ENCODE results near the gene ARID3C.

DNA sequence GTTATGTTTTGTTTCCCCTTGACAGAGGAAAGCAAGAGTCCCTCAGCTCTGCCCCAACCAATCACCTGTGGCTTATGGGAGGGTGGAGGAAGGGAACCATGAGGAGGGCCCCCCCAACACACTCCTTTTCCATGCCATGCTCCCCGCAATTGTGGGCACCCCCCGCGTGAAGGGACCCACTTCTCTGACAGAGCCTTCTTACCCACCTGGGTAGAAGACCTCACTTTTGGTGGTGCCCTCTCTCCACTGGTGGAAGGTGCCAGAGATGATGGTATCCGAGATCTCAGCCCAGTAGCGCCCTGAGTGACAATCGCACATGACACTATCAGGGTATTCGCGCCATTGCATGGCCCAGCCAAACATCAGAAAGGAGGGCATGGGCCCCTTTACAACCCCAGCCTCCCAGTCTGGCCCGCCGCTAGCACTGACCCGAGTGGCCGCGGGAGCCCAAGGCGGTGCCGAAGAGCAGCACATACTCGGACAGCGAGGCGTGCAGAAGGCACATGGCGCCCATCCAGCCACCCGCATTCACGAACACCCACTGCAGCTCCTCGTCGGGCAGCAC, 8.0 kb upstream of the ARID3C start:
- TF ChIP-seq POLR2A (IDR thresholded peaks at IDR 0.05) (no peak), CTCF (IDR thresholded peaks at IDR 0.05) (no peak)

Measured in body of pancreas (tissue), 4 donors.